Epithelial cell of prostate (primary cell): ENCODE results near the gene PNKD.
A peak's percentile ranks its signal among the peaks of the same experiment; 100 is the strongest.

Experiments
- DNase-seq: peaks from one replicate; pipeline ENCODE4 v3.0.0-alpha.2; 2011; ENCODE audit warnings: low read depth, low spot score
- H3K27ac ChIP-seq: fragments of 450-650 bp; 2 replicates; pipeline ENCODE4 v1.5.1; 2017; ENCODE audit warnings: mild to moderate bottlenecking

PNKD gene

DNA sequence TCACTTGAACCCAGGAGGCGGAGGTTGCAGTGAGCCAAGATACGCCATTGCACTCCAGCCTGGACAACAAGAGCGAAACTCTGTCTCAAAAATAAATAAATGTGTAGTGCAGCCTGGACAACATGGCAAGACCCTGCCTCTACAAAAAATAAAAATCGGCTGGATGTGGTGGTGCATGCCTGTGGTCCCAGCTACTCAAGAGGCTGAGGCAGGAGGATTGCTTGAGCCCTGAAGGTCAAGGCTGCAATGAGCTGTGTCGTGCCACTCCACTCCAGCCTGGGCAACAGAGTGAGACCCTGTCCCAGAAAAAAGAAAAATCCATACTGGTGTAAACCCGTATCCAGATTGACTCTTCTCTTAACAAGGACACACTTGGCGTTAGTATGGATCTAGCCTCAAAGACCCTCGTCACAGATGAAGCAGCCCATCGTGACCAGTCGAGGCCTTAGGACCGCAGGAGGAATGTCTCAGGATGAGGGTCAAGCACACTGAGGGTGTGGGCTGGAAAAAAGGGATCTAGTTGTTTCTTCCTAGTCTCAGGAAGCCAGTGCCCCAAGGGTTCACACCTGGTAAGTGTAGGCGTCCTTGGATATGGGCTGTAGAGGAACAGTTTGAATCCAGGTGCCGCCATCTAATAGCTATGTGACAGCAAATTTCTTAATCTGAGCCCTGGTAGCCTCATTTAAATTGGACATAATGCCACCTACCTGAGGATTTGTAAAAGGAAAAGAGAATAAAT lies 13.5 kb upstream of the PNKD start:
- DNase-seq, result no peak
- H3K27ac ChIP-seq, result peak overlapping the region; percentile 30

DNA sequence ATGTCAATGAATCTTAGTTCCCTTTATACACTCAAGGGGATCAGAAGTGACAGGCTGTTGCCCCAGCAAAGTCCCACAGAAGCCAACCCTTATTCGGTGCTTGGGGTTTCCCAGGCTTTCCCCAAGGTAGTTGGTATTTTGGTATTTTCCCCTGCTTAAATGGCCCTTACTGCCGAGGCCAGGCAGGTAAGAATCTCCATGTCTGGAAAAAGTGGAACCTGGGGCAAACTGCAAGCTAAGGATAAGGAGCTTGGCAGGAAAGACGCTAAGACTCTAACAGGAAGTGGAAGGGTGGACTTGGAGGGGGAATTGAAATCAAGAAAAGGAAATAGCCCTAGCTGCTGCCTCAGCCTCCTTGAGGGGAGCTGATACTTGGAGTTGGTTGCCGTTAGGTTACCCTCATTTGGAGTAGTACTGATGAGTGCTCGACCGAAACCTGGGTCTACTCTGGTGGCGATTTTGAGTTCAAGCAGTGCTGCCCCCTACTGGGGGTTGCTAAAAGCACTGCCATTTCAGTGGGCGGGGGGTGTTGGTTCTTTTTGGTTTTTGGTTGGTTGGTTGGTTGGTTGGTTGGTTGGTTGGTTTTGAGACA lies 12.8 kb upstream of the PNKD start:
- peak overlapping the region; percentile 30 for H3K27ac ChIP-seq

DNA sequence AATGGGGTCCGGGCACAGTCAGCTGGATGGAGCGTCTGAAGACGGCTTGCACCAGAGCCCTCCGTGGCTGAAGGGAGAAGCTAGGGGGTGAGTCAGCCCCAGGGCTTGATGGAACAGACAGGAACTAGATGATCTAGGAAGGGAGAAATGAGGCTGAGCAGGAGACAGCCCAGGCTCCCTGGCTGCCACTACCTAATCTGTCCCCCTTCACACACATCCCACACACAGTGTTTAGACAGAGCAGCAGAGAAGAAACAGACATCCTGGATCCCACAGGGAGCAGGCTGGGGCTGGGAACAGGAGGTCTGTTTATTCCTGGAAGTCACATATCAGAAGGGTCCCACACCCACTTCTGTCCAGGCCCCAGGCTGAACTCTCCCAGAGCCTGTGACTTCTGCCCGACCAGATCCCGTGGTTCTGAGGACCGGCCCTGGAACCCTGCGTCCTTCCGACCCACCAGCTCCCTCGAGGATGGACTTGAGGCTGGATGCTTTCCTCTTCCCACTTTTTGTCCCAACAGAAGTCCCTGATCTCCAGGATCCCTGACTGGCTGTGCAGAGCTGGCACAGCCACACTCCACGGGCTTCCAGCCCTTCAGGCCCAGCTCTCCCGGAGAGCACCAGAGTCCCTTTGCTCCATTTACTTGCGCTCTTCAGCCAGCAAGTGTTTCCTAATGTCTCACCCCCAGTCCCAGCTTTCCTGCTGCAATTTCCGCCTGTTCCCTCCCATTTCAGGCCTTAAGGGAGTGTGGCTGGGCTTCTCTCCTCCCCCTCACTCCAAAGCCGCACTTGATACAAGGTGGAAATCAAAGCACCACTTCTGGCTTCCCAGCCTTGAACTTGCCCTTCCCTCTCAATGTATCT lies 11.0 kb upstream of the PNKD start:
- H3K27ac ChIP-seq, result peak overlapping the region; percentile 5
- no peak for DNase-seq

More for the DNA sequence above, 12.8 kb upstream of the PNKD start:
- DNase-seq, result no peak

GRCh38 chr2:218260166-218260565 lies 10.2 kb upstream of the PNKD start:
- H3K27ac ChIP-seq, result no peak overlapping the region

DNA sequence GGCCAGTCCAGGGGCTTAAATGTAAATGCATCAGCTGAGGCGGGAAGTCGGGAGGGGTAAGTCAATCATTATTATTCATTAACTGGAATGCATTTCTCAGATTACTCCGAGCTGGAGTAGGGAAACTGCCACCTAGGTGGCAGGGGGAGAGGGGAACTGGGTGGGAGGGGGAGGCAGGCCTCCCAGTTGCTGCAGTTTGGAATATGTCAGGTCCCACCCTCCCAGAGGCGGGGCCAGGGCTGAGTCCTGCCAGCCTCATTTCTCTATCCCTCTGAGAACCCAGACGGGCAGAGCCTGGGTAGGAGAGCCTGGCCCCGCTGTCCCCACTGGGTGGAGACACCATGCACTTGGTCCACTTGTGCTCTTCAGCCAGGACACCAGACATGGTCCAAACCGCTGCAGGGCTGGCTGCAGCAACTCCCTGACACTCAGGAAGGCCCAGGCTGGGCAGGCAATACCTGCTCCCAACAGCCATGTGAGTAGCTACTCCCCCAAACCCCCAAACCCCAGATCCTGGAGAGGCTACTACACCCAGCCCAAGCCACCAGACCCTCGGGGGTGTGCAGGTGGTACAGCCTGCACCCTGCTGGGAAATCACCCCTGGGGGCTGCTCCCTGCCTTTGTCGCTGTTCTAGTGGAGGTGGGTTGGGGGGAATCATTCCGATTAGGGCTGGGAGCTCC lies 9.4 kb upstream of the PNKD start, which contains the start of gene GPBAR1:
GPBAR1 (plus strand) TSS at position 274 of the 681 bp plus-strand sequence. CDS start 1,710 bp downstream, outside the sequence.
- H3K27ac ChIP-seq, result no peak within 1 kb of the TSS

More at GRCh38 chr2:218260166-218260565, 10.2 kb upstream of the PNKD start:
- DNase-seq, result no peak

DNA sequence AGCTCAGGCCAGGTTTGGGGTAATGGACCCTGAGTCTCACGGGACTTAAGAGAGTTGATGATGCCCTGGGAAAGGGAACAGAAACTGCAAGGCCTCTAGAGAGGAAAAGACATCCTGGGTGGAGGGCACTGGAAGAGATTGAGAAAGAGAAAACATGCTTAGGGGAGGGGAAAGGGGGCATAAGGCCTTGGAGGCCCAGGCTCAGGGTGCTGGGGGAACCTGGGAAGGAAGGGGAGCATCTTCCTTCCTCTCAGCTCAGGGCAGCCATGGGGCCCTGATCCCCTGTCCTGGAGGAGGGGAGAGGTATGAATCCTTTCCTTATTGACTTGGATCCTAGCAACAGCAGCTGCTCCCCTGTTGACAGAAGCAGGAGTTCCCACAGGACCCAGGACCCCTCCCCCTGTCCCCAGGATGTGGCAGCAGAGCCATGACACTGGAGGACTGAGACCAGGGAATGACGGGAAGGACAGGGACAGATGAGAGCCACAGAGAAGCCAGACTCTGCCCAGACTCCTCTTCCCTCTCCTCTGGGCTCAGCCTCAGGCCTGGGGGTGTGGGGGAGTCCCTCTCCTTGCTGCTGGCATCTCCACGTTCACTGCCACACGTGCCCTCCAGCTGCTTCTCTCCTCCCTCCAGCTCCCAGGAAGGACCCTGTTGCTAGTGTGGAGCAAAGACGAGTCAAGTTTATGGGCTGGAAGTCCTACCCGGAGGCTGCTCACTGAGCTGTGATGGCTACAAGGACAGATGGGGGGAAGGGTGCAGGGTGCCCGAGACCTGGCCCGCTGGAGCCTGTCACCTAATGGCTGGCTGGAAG lies 8.7 kb upstream of the PNKD start:
- no peak overlapping the region for H3K27ac ChIP-seq
- no peak for DNase-seq

More for the DNA sequence above, 9.4 kb upstream of the PNKD start, which contains the start of gene GPBAR1:
- DNase-seq, result no peak

- H3K27ac ChIP-seq, result no peak overlapping the region
- no peak for DNase-seq
Observed at GRCh38 chr2:218262237-218262600, 8.1 kb upstream of the PNKD start.

GRCh38 chr2:218262631-218263586 lies 7.4 kb upstream of the PNKD start:
- H3K27ac ChIP-seq, result no peak overlapping the region
- DNase-seq, result no peak

- H3K27ac ChIP-seq, result no peak overlapping the region
- DNase-seq, result no peak
Observed at GRCh38 chr2:218263817-218264641, 6.3 kb upstream of the PNKD start.

GRCh38 chr2:218264773-218265561 lies 5.4 kb upstream of the PNKD start:
- DNase-seq, result no peak
- H3K27ac ChIP-seq, result no peak overlapping the region

- H3K27ac ChIP-seq, result no peak overlapping the region
- no peak for DNase-seq
Observed at GRCh38 chr2:218265626-218266025, 4.7 kb upstream of the PNKD start.

DNA sequence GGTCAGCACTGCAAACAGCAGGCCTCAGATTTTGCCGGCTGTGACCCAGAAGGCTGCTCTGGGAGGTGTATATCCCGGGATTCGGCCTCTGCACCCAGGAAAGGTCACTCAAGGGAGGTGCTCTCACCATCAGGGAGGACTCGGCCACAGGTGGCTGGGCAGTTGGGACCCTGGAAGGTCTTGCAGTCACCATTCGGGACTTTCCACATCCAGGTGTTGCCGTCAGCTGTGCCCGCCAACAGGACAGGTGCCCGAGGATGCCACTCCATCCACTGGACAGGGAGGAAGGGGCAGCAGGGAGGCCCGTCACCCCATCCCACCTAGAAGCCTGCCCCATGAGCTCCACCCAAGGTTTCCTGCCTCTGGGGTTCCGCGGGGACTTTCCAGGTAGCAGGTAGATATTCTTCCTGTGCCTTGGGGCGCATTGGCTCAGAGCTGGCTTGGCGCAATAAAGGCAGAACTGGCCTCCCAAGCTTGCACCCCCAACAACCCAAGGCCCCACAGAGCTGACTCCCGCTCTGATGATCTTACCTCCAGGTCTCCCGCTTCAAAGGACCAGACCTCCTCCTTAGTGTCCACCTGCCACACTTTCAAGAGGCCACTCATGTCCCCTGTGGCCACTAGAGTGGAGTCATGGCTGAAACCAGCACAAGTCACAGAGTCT lies 3.9 kb upstream of the PNKD start:
- no peak overlapping the region for H3K27ac ChIP-seq
- DNase-seq, result no peak

DNA sequence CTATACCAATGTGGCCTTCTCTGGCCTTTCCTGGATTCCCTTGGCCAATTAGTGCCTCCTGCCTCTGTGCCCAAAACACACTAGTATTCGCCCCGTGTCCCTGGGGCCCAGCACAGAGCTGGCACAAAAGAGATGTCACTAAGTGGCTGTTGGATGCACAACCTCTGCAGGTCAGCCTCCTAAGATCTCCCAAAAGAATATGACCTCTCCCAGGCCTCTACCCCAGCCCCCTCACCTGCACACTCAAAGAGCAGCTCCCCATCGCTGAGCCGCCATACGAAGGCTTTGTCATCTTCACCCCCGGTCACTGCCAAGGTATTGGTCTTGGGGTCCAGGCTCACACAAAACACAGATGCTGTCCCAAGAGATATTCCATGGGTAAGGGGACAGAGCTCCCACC lies 3.1 kb upstream of the PNKD start:
- H3K27ac ChIP-seq, result no peak overlapping the region
- no peak for DNase-seq

- peak overlapping the region; percentile 99 for H3K27ac ChIP-seq
- DNase-seq, result no peak
Observed at GRCh38 chr2:218270721-218271486, 585 bp downstream of the PNKD start.

GRCh38 chr2:218271487-218271797 lies 1.1 kb downstream of the PNKD start:
- peak overlapping the region; percentile 99 for H3K27ac ChIP-seq
- no peak for DNase-seq
